H1 (cell line): ENCODE results near the gene GNB1L. TPM values are rescaled to one million over a fixed set of nuclear protein-coding genes. Genes with fewer than 3 reads are reported as not detected.
A peak's percentile ranks its signal among the peaks of the same experiment; 100 is the strongest.

Source experiments
- CTCF ChIA-PET: fragments of 300-600 bp; sonication (Branson Sonifier 250); formaldehyde crosslinking; loops from one replicate; lab custom pipeline; 2021; ENCODE audit not compliant: partially characterized antibody; lab: Charles Lee
- POLR2A ChIA-PET: fragments of 300-600 bp; sonication (Branson Sonifier 250); formaldehyde crosslinking; loops from one replicate; lab custom pipeline; 2021; ENCODE audit warnings: inconsistent platforms; ENCODE audit not compliant: partially characterized antibody; lab: Charles Lee
- DNase-seq, 2 experiments: peaks; one replicate each; pipeline versions ENCODE4 v3.0.0 to v3.0.0-alpha.2; 2010 to 2022; ENCODE audit warnings: low spot score in 2 of 2, low read depth in 1 of 2, mixed read lengths in 1 of 2
- FAIRE-seq: peaks from 2 replicates; lab custom pipeline; 2011; peaks lifted over from hg19 to GRCh38; lab: Jason Lieb, UNC
- H2AFZ ChIP-seq: 2 replicates; pipeline ENCODE4 v1.8.1; 2012; ENCODE audit warnings: low read length, inconsistent platforms
- H2AK5ac ChIP-seq: 2 replicates; pipeline ENCODE4 v1.6.1; 2013; ENCODE audit warnings: low read depth, low read length
- H2BK120ac ChIP-seq: replicated peaks from 2 replicates; pipeline ENCODE3; 2013; ENCODE audit warnings: low read depth, low read length, inconsistent platforms
- H2BK12ac ChIP-seq: 2 replicates; pipeline ENCODE4 v1.6.1; 2013; ENCODE audit warnings: low read depth, low read length
- H2BK15ac ChIP-seq: 2 replicates; pipeline ENCODE4 v1.6.1; 2013; ENCODE audit warnings: low read length
- H2BK20ac ChIP-seq: 2 replicates; pipeline ENCODE4 v1.6.1; 2013; ENCODE audit warnings: low read length
- H2BK5ac ChIP-seq: 2 replicates; pipeline ENCODE4 v1.6.1; 2013; ENCODE audit warnings: low read depth, low read length
- H3K14ac ChIP-seq: 2 replicates; pipeline ENCODE4 v1.6.1; 2013; ENCODE audit warnings: inconsistent platforms; ENCODE audit not compliant: insufficient read length
- H3K18ac ChIP-seq: 2 replicates; pipeline ENCODE4 v1.6.1; 2013; ENCODE audit warnings: low read length; ENCODE audit errors: extremely low read depth
- H3K23ac ChIP-seq: 2 replicates; pipeline ENCODE4 v1.6.1; 2013; ENCODE audit warnings: inconsistent platforms; ENCODE audit not compliant: insufficient read length
- H3K23me2 ChIP-seq: 2 replicates; pipeline ENCODE4 v1.6.1; 2013; ENCODE audit warnings: low read depth, low read length
- H3K27ac ChIP-seq: 2 replicates; pipeline ENCODE4 v1.6.1; 2011; ENCODE audit warnings: low read depth, low read length, inconsistent platforms
- H3K27me3 ChIP-seq, 4 experiments: replicated peaks in 1 of 4; 1 replicate in 1 of 4; 2 replicates in 3 of 4; pipeline versions ENCODE4 v1.6.1 to v1.8.1; 2011 to 2013; ENCODE audit warnings: low read length in 3 of 4, mild to moderate bottlenecking in 3 of 4, inconsistent platforms in 2 of 4, mixed read lengths in 2 of 4, moderate library complexity in 1 of 4; ENCODE audit not compliant: control insufficient read depth in 3 of 4, insufficient read depth in 3 of 4; ENCODE audit errors: extremely low read depth in 1 of 4
- H3K36me3 ChIP-seq, 4 experiments: 2 replicates each; pipeline versions ENCODE4 v1.6.1 to v1.8.1; 2011 to 2013; ENCODE audit warnings: mild to moderate bottlenecking in 4 of 4, low read length in 3 of 4, moderate library complexity in 2 of 4, control low read depth in 1 of 4, inconsistent platforms in 1 of 4; ENCODE audit not compliant: insufficient read depth in 4 of 4, control insufficient read depth in 2 of 4
- H3K4ac ChIP-seq: replicated peaks from 2 replicates; pipeline ENCODE3; 2013; ENCODE audit warnings: low read length, low read depth, mixed read lengths, inconsistent platforms; ENCODE audit not compliant: insufficient read length
- H3K4me1 ChIP-seq, 4 experiments: replicated peaks in 1 of 4; 1 replicate in 1 of 4; 2 replicates in 3 of 4; pipeline versions ENCODE4 v1.6.1 to v1.8.1; 2011 to 2013; ENCODE audit warnings: low read length in 3 of 4, inconsistent platforms in 2 of 4, mixed read lengths in 1 of 4; ENCODE audit not compliant: insufficient read depth in 4 of 4, control insufficient read depth in 3 of 4
- H3K4me2 ChIP-seq, 2 experiments: 2 replicates each; pipeline versions ENCODE4 v1.6.1 to v1.8.1; 2011 to 2013; ENCODE audit warnings: low read depth in 2 of 2, low read length in 2 of 2, control low read depth in 1 of 2, inconsistent platforms in 1 of 2, mild to moderate bottlenecking in 1 of 2; ENCODE audit not compliant: insufficient read depth in 1 of 2
- H3K4me3 ChIP-seq, 4 experiments: fragments of 200-600, 300-600 bp in 1 of 4; sonication (generic), shearing (Covaris generic), sonication (Bioruptor Twin) in 1 of 4; 2 replicates each; pipeline versions ENCODE4 v1.5.1 to v1.8.1; 2011 to 2016; ENCODE audit warnings: low read length in 4 of 4, low read depth in 3 of 4, control low read depth in 2 of 4, inconsistent platforms in 2 of 4, mild to moderate bottlenecking in 2 of 4, mixed read lengths in 1 of 4, moderate library complexity in 1 of 4; ENCODE audit not compliant: insufficient read depth in 2 of 4; ENCODE audit errors: extremely low read depth in 1 of 4
- H3K56ac ChIP-seq: replicated peaks from 2 replicates; pipeline ENCODE3; 2013; ENCODE audit warnings: low read depth, mild to moderate bottlenecking, mixed read lengths, low read length, inconsistent platforms; ENCODE audit not compliant: insufficient read length
- H3K79me1 ChIP-seq: 2 replicates; pipeline ENCODE4 v1.6.1; 2013; ENCODE audit warnings: low read depth, low read length, control low read depth
- H3K79me2 ChIP-seq, 2 experiments: 2 replicates each; pipeline versions ENCODE4 v1.6.1 to v1.8.1; 2012 to 2013; ENCODE audit warnings: low read length in 2 of 2, mild to moderate bottlenecking in 2 of 2, inconsistent platforms in 1 of 2; ENCODE audit not compliant: insufficient read depth in 2 of 2, control insufficient read depth in 1 of 2
- H3K9ac ChIP-seq, 4 experiments: replicated peaks in 1 of 4; 1 replicate in 1 of 4; 2 replicates in 3 of 4; pipeline versions ENCODE4 v1.6.1 to v1.8.1; 2011 to 2013; ENCODE audit warnings: low read depth in 3 of 4, low read length in 3 of 4, control low read depth in 2 of 4, mild to moderate bottlenecking in 2 of 4, moderate library complexity in 2 of 4, inconsistent platforms in 1 of 4; ENCODE audit errors: extremely low read depth in 1 of 4
- H3K9me3 ChIP-seq, 2 experiments: 2 replicates each; pipeline versions ENCODE4 v1.6.1 to v1.8.1; 2012 to 2013; ENCODE audit warnings: mild to moderate bottlenecking in 2 of 2, moderate library complexity in 2 of 2, control low read depth in 1 of 2, inconsistent platforms in 1 of 2, low read depth in 1 of 2, low read length in 1 of 2, mixed read lengths in 1 of 2; ENCODE audit not compliant: insufficient read depth in 2 of 2
- H4K20me1 ChIP-seq, 2 experiments: replicated peaks in 1 of 2; 2 replicates each; pipeline versions ENCODE3 to v1.8.1; 2011 to 2013; ENCODE audit warnings: inconsistent platforms in 2 of 2, low read length in 2 of 2, mild to moderate bottlenecking in 1 of 2; ENCODE audit not compliant: insufficient read depth in 2 of 2, control insufficient read depth in 1 of 2
- H4K5ac ChIP-seq: 2 replicates; pipeline ENCODE4 v1.6.1; 2013; ENCODE audit warnings: low read length, low read depth, mixed read lengths, inconsistent platforms; ENCODE audit not compliant: insufficient read length
- H4K8ac ChIP-seq: 2 replicates; pipeline ENCODE4 v1.8.0; 2013; ENCODE audit warnings: mild to moderate bottlenecking, moderate library complexity, low read length, inconsistent platforms; ENCODE audit not compliant: insufficient read depth; ENCODE audit errors: extremely low read depth
- H4K91ac ChIP-seq: replicated peaks from 2 replicates; pipeline ENCODE3; 2013; ENCODE audit warnings: low read length, mixed read lengths, inconsistent platforms; ENCODE audit not compliant: insufficient read length
- CREB1 ChIP-seq: IDR thresholded peaks from 2 replicates; pipeline ENCODE4 v1.6.1; 2012; ENCODE audit warnings: inconsistent platforms
- EZH2 ChIP-seq: fragments of 200-600 bp; sonication (generic); IDR thresholded peaks from 2 replicates; pipeline ENCODE4 v1.7.1; 2012; ENCODE audit warnings: low read depth, mild to moderate bottlenecking, moderate library complexity, low read length, inconsistent platforms; ENCODE audit not compliant: severe bottlenecking
- KDM5A ChIP-seq: fragments of 200-600 bp; IDR thresholded peaks from 2 replicates; pipeline ENCODE4 v1.7.1; 2012; ENCODE audit warnings: mild to moderate bottlenecking, low read length, inconsistent platforms, mixed read lengths
- WGBS, 2 experiments: shearing (Covaris generic) in 1 of 2; methylation state at CpG; one replicate each; pipeline versions ENCODE4 v1.1.6 to v1.1.7; 2013 to 2015; ENCODE audit warnings: low lambda C conversion rate in 2 of 2, mixed read lengths in 2 of 2, inconsistent platforms in 1 of 2, low coverage in 1 of 2, missing lambda C conversion rate in 1 of 2; ENCODE audit not compliant: insufficient replicate concordance in 2 of 2, insufficient coverage in 1 of 2, insufficient read length in 1 of 2; ENCODE audit errors: extremely low coverage in 1 of 2, missing lambda C conversion rate in 1 of 2; 5-methylcytosine and 5-hydroxymethylcytosine counted together
- polyA plus RNA-seq, 7 experiments: library from polyadenylated mRNA; depleted of rRNA in 3 of 7; stranded (reverse) in 5 of 7; unstranded in 2 of 7; fragments of >200 nt in 5 of 7; fragments of 200-250 nt in 2 of 7; gene quantifications; 1 replicate in 5 of 7; 2 replicates in 1 of 7; 4 replicates in 1 of 7; pipeline versions ENCODE4 v1.2.1 to v1.2.3, GENCODE V29; 2011 to 2013; ENCODE audit warnings: missing spikeins in 2 of 7, mixed read lengths in 2 of 7
- total RNA-seq: library from RNA; stranded (reverse); fragmentation: NEBNext Ultra II Directional; extraction: Animal tissue kit (Norgen Biotek cat#: 25700); gene quantifications from 2 replicates; pipeline ENCODE4 v1.2.1, GENCODE V29; 2021

Gene GNB1L
- total and polyA plus RNA-seq, 2 of the 8 experiments (the other 6 are each of a cell fraction or from before 2014, with no cell fraction given), result 14.0 to 15.6 TPM

DNA sequence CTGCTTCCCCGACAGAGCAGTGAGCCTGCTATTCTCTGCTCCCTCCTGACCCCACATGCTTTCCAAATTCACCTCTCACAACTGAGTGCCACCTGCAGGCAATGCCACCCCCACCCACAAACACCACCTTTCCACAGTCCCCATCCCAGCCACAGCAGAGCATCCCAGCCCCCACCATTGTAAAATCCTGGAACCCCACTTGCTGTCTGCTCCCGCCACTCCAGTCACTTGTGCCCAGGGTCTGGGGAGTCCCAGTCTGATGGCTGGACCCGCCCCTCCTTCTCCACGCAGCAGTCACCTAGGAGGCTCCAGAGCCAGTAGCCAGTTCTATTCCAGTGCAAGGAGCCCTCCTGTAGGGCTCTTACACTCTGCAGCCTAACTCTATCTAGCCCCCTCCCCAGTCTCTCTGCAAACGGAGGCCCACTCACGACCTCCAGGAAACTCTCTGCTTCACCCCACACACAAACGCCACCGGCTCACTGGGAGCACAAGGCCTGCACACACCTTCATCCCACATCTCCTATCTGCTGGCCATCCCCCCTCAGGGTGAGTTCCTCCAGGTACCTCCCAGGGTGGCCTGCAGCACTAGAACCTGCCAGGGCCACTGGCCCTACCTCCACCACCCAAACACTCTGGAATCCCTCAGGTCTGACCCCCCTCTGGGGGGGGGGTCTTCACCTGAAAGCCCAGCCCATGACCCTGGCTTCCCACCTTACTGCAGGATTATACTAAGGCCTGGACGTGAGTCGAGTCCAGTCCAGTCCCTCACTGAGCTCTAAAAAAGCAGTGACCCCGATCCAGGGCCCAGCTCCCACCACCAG, 1.4 kb downstream of the GNB1L start:
- WGBS, 2 experiments, result 78% methylated on average over 11 of the region's 11 CpGs; no CpG with 5 or more reads in 1 of the 2 experiments
- peaks cover 21% of the 10 kb centered on the region for H3K79me1 ChIP-seq
- no peak overlapping the region for H2BK12ac ChIP-seq
- FAIRE-seq, result no peak
- peaks cover 16% of the 10 kb centered on the region; the same call in 1 of the 2 replicates for H3K23me2 ChIP-seq
- no peak overlapping the region; the same call in 1 of the 2 replicates for H2AK5ac ChIP-seq
- DNase-seq, result no peak
- H3K27me3 ChIP-seq, result no peaks in the 10 kb centered on the region
- H3K79me2 ChIP-seq, result peaks cover 0 to 26% of the 10 kb centered on the region in 2 experiments; a peak in 3 of 4 replicates
- ChIA-PET POLR2A (interaction anchor here (0.8 to 1.5 kb wide), 6 partner anchors 9 to 69 kb away, joined by 3 to 10 read pairs (median 5); no protein-coding TSS in a partner anchor), CTCF (interaction anchor here (0.8 to 1.0 kb wide), 2 partner anchors 32 to 33 kb away, joined by 3 to 4 read pairs; no protein-coding TSS in a partner anchor)
- no peak overlapping the region for H3K56ac ChIP-seq
- no peak overlapping the region for H2AFZ ChIP-seq
- no peaks in the 10 kb centered on the region for H3K9me3 ChIP-seq
- no peak overlapping the region for H3K23ac ChIP-seq
- peak overlapping the region; percentile 75 to 92 (median 87); a peak in 7 of 8 replicates for H3K4me3 ChIP-seq
- H4K20me1 ChIP-seq, result peaks cover 10 to 41% of the 10 kb centered on the region in 2 experiments
- H2BK120ac ChIP-seq, result no peak overlapping the region
- no peak overlapping the region for H2BK15ac ChIP-seq
- peaks cover 2 to 16% (median 14%) of the 10 kb centered on the region in 4 experiments; a peak in 6 of 8 replicates for H3K36me3 ChIP-seq
- H3K9ac ChIP-seq, result peak overlapping the region in 3 of 4 experiments; percentile 61 to 86 (median 78); a peak in 5 of 7 replicates
- H4K5ac ChIP-seq, result no peak overlapping the region
- no peak overlapping the region for H3K4ac ChIP-seq
- H3K18ac ChIP-seq, result no peak overlapping the region; the same call in 1 of the 2 replicates
- H3K27ac ChIP-seq, result no peak overlapping the region
- peak overlapping the region; percentile 83; the same call in 1 of the 2 replicates for H2BK5ac ChIP-seq
- H2BK20ac ChIP-seq, result no peak overlapping the region
- H4K91ac ChIP-seq, result peak overlapping the region; percentile 20
- H3K14ac ChIP-seq, result no peak overlapping the region
- H3K4me2 ChIP-seq, result peak overlapping the region; percentile 88 to 99
- peaks cover 0 to 24% (median 12%) of the 10 kb centered on the region in 4 experiments; a peak in 6 of 7 replicates for H3K4me1 ChIP-seq
- no peak overlapping the region for H4K8ac ChIP-seq
- TF ChIP-seq EZH2 (no peak), CREB1 (no peak), KDM5A (no peak)
